OCI-LY1 (cell line): ENCODE results near the gene PDYN.

Source experiments
- EZH2 ChIP-seq: fragments of 200-600 bp; sonication (generic), shearing (Covaris generic); IDR thresholded peaks from 2 replicates; pipeline ENCODE4 v1.8.0; 2017; ENCODE audit warnings: borderline replicate concordance, mixed run types, mild to moderate bottlenecking, antibody characterized with exemption, low read length, moderate library complexity, mixed read lengths
- TF ChIP-seq, protein P1 (sequence below): fragments of 200-600 bp; sonication (generic), shearing (Covaris generic); IDR thresholded peaks from 2 replicates; pipeline ENCODE4 v1.5.1; 2017; ENCODE audit warnings: mild to moderate bottlenecking, antibody characterized with exemption, low read length, moderate library complexity, mixed read lengths

DNA sequence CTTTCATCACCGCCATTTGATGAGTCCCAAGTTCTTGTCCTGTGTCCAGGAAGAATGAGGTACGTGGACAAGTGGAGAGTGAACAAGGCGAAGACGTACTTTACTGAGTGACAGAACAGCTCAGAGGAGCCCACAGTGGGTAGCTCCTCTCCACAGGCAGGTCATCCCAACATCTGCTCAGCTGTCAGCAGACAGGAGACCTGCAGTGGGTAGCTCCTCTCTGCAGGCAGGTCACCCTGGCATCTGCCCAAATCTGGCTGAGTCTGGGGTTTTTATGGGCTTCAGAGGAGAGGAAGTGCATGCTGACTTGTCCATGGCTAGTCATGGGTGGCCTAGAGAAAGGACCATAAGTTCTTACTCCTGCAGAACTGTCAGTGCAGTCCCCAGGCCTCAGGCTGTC, 32.7 kb upstream of the PDYN start:
- TF ChIP-seq, protein P1, sequence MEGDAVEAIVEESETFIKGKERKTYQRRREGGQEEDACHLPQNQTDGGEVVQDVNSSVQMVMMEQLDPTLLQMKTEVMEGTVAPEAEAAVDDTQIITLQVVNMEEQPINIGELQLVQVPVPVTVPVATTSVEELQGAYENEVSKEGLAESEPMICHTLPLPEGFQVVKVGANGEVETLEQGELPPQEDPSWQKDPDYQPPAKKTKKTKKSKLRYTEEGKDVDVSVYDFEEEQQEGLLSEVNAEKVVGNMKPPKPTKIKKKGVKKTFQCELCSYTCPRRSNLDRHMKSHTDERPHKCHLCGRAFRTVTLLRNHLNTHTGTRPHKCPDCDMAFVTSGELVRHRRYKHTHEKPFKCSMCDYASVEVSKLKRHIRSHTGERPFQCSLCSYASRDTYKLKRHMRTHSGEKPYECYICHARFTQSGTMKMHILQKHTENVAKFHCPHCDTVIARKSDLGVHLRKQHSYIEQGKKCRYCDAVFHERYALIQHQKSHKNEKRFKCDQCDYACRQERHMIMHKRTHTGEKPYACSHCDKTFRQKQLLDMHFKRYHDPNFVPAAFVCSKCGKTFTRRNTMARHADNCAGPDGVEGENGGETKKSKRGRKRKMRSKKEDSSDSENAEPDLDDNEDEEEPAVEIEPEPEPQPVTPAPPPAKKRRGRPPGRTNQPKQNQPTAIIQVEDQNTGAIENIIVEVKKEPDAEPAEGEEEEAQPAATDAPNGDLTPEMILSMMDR, result no peak
- no peak for TF ChIP-seq EZH2
